ENCODE data around the gene CACTIN.

Gene CACTIN

GRCh38 chr19:3577723-3578344, 48.8 kb downstream of the CACTIN start:
- H3K27me3 ChIP-seq (ENCODE audit: insufficient read depth, low read length), result peaks cover 9% of the 10 kb centered on the region
- no peak overlapping the region for H3K27ac ChIP-seq (ENCODE audit: low read depth, low read length)
- H3K4me3 ChIP-seq (ENCODE audit: low read length), result peak overlapping the region; percentile 40
- H3K36me3 ChIP-seq (ENCODE audit: insufficient read depth, low read length), result peaks cover 7% of the 10 kb centered on the region
- no peak overlapping the region; the same call in 1 of the 2 replicates for H3K9ac ChIP-seq (ENCODE audit: low read depth, low read length)
- H3K9me3 ChIP-seq (ENCODE audit: insufficient read depth, low read depth, low read length), result no peaks in the 10 kb centered on the region
- WGBS, result 18% methylated on average over 60 of the region's 60 CpGs
- H3K4me1 ChIP-seq (ENCODE audit: insufficient read depth, low read length), result peaks cover 6% of the 10 kb centered on the region; the same call in 1 of the 2 replicates

DNA sequence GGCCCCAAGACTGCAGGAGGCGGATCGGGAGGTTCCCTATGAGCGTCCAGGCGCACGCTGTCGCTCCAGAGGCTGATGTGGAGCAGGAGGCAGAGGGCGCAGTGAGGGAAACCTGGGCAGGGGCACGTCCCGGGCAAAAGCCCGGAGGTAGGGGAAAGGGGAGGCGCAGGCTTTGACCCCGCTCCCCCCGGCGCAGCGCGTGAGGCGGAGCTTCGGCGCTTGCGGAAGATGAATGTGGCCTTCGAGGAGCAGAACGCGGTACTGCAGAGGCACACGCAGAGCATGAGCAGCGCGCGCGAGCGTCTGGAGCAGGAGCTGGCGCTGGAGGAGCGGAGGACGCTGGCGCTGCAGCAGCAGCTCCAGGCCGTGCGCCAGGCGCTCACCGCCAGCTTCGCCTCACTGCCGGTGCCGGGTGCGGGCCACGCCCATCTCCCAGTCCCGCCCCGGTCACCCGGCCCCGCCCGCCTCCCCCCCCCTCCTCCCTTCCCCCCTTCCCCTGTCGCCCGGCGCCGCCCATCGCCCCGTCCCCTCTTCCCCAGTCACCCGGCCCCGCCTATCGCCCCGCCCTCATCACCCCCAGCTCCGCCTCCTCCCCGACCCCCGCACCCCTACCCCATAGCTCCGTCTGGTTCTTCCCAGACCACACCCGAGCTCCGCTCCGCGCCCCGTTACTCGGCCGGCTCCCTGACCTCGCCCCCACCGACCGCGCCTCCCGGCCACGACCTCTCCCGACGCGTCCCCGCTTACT, 49.7 kb downstream of the CACTIN start:
- peaks cover 7% of the 10 kb centered on the region for H3K36me3 ChIP-seq (ENCODE audit: insufficient read depth, low read length)
- WGBS, result 1% methylated on average over 61 of the region's 78 CpGs
- peak overlapping the region; percentile 62; the same call in 1 of the 2 replicates for H3K27ac ChIP-seq (ENCODE audit: low read depth, low read length)
- peaks cover 4% of the 10 kb centered on the region; the same call in 1 of the 2 replicates for H3K27me3 ChIP-seq (ENCODE audit: insufficient read depth, low read length)
- peak overlapping the region; percentile 32 for H3K9ac ChIP-seq (ENCODE audit: low read depth, low read length)
- H3K9me3 ChIP-seq (ENCODE audit: insufficient read depth, low read depth, low read length), result no peaks in the 10 kb centered on the region
- H3K4me1 ChIP-seq (ENCODE audit: insufficient read depth, low read length), result peaks cover 6% of the 10 kb centered on the region; the same call in 1 of the 2 replicates
- peak overlapping the region; percentile 67 for H3K4me3 ChIP-seq (ENCODE audit: low read length)

GRCh38 chr19:3575949-3576673, 50.5 kb downstream of the CACTIN start:
- WGBS, result 66% methylated on average over 29 of the region's 29 CpGs
- peak overlapping the region; percentile 32; the same call in 1 of the 2 replicates for H3K9ac ChIP-seq (ENCODE audit: low read depth, low read length)
- no peaks in the 10 kb centered on the region for H3K9me3 ChIP-seq (ENCODE audit: insufficient read depth, low read depth, low read length)
- peaks cover 6% of the 10 kb centered on the region; the same call in 1 of the 2 replicates for H3K4me1 ChIP-seq (ENCODE audit: insufficient read depth, low read length)
- H3K36me3 ChIP-seq (ENCODE audit: insufficient read depth, low read length), result peaks cover 7% of the 10 kb centered on the region
- H3K27me3 ChIP-seq (ENCODE audit: insufficient read depth, low read length), result peaks cover 4% of the 10 kb centered on the region; the same call in 1 of the 2 replicates
- peak overlapping the region; percentile 23; the same call in 1 of the 2 replicates for H3K27ac ChIP-seq (ENCODE audit: low read depth, low read length)
- H3K4me3 ChIP-seq (ENCODE audit: low read length), result peak overlapping the region; percentile 67

DNA sequence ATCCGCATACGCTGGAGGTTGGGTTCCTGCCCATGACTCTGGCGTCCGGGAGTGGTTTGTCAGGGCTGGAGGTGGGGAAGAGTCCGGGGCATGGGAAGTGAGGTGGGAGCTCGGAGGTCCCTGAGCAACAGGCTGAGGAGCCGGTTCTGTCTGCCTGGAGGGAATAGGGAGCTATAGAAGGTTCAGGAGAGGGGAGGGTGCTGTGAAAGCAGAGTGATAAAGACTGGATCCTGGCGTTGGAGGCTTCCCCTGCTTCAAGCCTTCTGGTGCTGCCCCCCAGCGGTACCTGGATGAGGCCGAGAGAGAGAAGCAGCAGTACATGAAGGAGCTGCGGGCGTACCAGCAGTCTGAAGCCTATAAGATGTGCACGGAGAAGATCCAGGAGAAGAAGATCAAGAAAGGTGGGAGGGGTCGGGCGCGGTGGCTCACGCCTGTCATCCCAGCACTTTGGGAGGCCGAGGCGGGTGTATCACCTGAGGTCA, 51.3 kb downstream of the CACTIN start:
- H3K9me3 ChIP-seq (ENCODE audit: insufficient read depth, low read depth, low read length), result no peaks in the 10 kb centered on the region
- H3K9ac ChIP-seq (ENCODE audit: low read depth, low read length), result no peak overlapping the region
- 90% methylated on average over 19 of the region's 19 CpGs for WGBS
- H3K4me3 ChIP-seq (ENCODE audit: low read length), result no peak overlapping the region
- H3K4me1 ChIP-seq (ENCODE audit: insufficient read depth, low read length), result peaks cover 6% of the 10 kb centered on the region; the same call in 1 of the 2 replicates
- H3K36me3 ChIP-seq (ENCODE audit: insufficient read depth, low read length), result peaks cover 7% of the 10 kb centered on the region
- no peak overlapping the region for H3K27ac ChIP-seq (ENCODE audit: low read depth, low read length)
- peaks cover 2% of the 10 kb centered on the region; the same call in 1 of the 2 replicates for H3K27me3 ChIP-seq (ENCODE audit: insufficient read depth, low read length)

- Histone ChIP-seq H3K9me3 (ENCODE audit: insufficient read depth, low read depth, low read length) (no peaks in the 10 kb centered on the region), H3K4me3 (ENCODE audit: low read length) (peak overlapping the region; percentile 90), H3K4me1 (ENCODE audit: insufficient read depth, low read length) (peaks cover 6% of the 10 kb centered on the region; the same call in 1 of the 2 replicates), H3K27me3 (ENCODE audit: insufficient read depth, low read length) (no peaks in the 10 kb centered on the region; the same call in 1 of the 2 replicates), H3K27ac (ENCODE audit: low read depth, low read length) (no peak overlapping the region; the same call in 1 of the 2 replicates), H3K9ac (ENCODE audit: low read depth, low read length) (no peak overlapping the region), H3K36me3 (ENCODE audit: insufficient read depth, low read length) (peaks cover 7% of the 10 kb centered on the region)
- WGBS, result 46% methylated on average over 55 of the region's 55 CpGs
Observed at GRCh38 chr19:3573858-3574637, 52.5 kb downstream of the CACTIN start.

DNA sequence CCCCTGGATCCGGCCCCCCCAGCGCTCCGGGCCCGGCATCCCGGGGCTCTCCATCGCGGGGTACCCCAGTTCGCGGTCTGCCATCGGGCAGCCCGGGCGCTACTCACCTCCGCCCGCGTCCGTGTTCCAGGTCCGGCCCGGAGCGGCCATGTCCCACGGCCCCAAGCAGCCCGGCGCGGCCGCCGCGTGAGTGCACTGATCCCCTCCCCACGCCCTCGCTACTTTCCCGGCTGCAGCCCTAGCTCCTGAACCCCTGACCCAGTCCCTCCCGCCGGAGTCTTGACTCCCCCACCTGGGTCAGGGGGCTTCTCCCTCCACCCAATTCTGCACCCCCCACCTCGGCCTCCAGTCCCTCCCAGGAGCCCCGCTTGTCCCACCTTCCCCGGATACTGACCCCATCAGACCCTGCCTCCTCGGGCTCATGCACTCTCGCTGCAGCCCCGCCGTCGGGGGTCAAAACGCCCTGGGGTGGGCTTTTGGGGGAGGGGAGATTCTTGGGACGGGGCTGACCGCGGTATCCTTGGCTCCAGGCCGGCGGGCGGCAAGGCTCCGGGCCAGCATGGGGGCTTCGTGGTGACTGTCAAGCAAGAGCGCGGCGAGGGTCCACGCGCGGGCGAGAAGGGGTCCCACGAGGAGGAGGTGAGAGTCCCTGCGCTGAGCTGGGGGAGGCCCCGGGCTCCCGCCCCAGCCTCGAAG, 53.3 kb downstream of the CACTIN start:
- under 1% methylated on average over 60 of the region's 60 CpGs for WGBS
- H3K27me3 ChIP-seq (ENCODE audit: insufficient read depth, low read length), result no peaks in the 10 kb centered on the region
- peak overlapping the region; percentile 75; the same call in 1 of the 2 replicates for H3K27ac ChIP-seq (ENCODE audit: low read depth, low read length)

GRCh38 chr19:3572855-3573161, 53.8 kb downstream of the CACTIN start, which contains the start of gene HMG20B:
TSS of gene HMG20B (plus strand) at chr19:3572944. CDS start at chr19:3573310, 366 bp downstream.
- under 1% methylated on average over 30 of the region's 30 CpGs for WGBS
- H3K9ac ChIP-seq (ENCODE audit: low read depth, low read length), result peak within 1 kb of the TSS; percentile 77

More for the DNA sequence above, 53.3 kb downstream of the CACTIN start:
- Histone ChIP-seq H3K4me1 (ENCODE audit: insufficient read depth, low read length) (peaks cover 6% of the 10 kb centered on the region; the same call in 1 of the 2 replicates), H3K9ac (ENCODE audit: low read depth, low read length) (peak overlapping the region; percentile 77), H3K4me3 (ENCODE audit: low read length) (peak overlapping the region; percentile 90), H3K36me3 (ENCODE audit: insufficient read depth, low read length) (peaks cover 7% of the 10 kb centered on the region), H3K9me3 (ENCODE audit: insufficient read depth, low read depth, low read length) (no peaks in the 10 kb centered on the region)

DNA sequence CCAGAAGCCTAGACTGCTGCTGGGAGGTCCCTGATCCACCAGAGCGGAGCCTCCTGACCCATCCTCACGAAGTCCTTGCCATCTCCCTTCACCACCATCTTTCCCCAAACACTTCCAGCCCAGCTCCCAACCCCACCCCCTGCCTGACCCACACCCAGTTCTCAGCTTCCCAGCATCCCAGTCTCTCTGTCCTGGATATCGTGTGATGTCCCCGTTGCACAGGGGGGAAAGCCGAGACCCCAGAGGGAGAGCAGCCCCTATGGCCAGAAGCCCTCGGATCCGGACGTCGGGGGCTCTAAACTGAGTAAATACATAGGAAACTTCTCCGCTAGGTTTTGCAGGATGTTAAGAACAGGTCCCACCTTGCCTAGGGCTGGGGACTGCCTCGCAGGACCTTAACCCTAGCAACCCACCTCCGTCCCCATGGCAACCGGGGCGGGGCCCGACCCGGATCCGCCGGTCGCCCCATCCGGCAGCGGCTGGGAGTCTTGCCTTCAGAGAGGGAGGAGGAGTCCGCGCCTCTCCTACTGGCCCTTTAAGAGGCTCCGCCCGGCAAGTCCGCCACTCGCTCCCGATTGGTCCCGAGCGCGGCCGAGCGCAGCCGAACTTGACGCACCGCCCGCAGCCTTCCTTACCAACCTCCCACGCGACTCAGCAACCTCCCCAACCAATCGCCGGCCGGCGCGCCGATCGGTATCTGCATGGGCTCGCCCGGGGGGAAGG, 54.3 kb downstream of the CACTIN start:
- Histone ChIP-seq H3K36me3 (ENCODE audit: insufficient read depth, low read length) (peaks cover 7% of the 10 kb centered on the region), H3K4me3 (ENCODE audit: low read length) (peak overlapping the region; percentile 43), H3K4me1 (ENCODE audit: insufficient read depth, low read length) (peaks cover 6% of the 10 kb centered on the region; the same call in 1 of the 2 replicates), H3K27me3 (ENCODE audit: insufficient read depth, low read length) (no peaks in the 10 kb centered on the region), H3K9ac (ENCODE audit: low read depth, low read length) (no peak overlapping the region), H3K9me3 (ENCODE audit: insufficient read depth, low read depth, low read length) (no peaks in the 10 kb centered on the region), H3K27ac (ENCODE audit: low read depth, low read length) (no peak overlapping the region)
- WGBS, result 6% methylated on average over 48 of the region's 48 CpGs

More at GRCh38 chr19:3572855-3573161, 53.8 kb downstream of the CACTIN start, which contains the start of gene HMG20B:
- Histone ChIP-seq H3K9me3 (ENCODE audit: insufficient read depth, low read depth, low read length) (no peaks in the 10 kb centered on the region), H3K4me3 (ENCODE audit: low read length) (peak within 1 kb of the TSS; percentile 90), H3K27me3 (ENCODE audit: insufficient read depth, low read length) (no peaks in the 10 kb centered on the region), H3K27ac (ENCODE audit: low read depth, low read length) (peak within 1 kb of the TSS; percentile 75; the same call in 1 of the 2 replicates), H3K4me1 (ENCODE audit: insufficient read depth, low read length) (peaks cover 6% of the 10 kb centered on the region; the same call in 1 of the 2 replicates), H3K36me3 (ENCODE audit: insufficient read depth, low read length) (peaks cover 7% of the 10 kb centered on the region)

DNA sequence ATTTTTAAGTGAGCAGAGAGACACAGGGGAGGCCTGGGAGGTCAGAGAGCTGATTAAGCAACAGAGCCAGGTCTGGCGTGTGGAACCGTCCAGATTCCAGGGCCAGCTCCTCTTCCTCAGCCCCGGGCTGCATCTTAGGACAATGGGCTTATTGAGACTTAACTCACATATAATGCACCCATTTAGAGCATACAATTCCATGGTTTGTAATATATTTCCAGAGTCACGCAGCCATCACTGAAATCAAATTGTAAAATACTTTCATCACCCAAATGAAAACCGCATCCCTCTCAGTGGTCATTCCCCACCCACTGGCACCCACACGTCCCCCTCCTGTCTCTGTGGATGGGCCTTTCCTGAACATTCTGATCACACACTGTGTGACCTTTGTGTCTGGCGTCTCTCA, 56.0 kb downstream of the CACTIN start:
- Histone ChIP-seq H3K9me3 (ENCODE audit: insufficient read depth, low read depth, low read length) (no peaks in the 10 kb centered on the region), H3K9ac (ENCODE audit: low read depth, low read length) (no peak overlapping the region), H3K27ac (ENCODE audit: low read depth, low read length) (no peak overlapping the region), H3K36me3 (ENCODE audit: insufficient read depth, low read length) (peaks cover 7% of the 10 kb centered on the region), H3K27me3 (ENCODE audit: insufficient read depth, low read length) (no peaks in the 10 kb centered on the region), H3K4me3 (ENCODE audit: low read length) (no peak overlapping the region), H3K4me1 (ENCODE audit: insufficient read depth, low read length) (no peaks in the 10 kb centered on the region)
- WGBS, result 92% methylated on average over 7 of the region's 7 CpGs

Measured in HUES64 (cell line).